ENCODE measurements around the gene EFCAB8. TPM values are rescaled to one million over a fixed set of nuclear protein-coding genes. Genes with fewer than 3 reads are reported as not detected.

EFCAB8 gene
- total and polyA plus RNA-seq, 11 donors, result 0.03 to 0.29 (median 0.08) TPM; not detected in 8

GRCh38 chr20:32963176-32963575, 104.5 kb downstream of the EFCAB8 start:
- TF ChIP-seq POLR2A (IDR thresholded peaks at IDR 0.05), result no peak
- no peak for TF ChIP-seq CTCF (IDR thresholded peaks at IDR 0.05)
- Histone ChIP-seq H3K36me3 (no peaks in the 10 kb centered on the region), H3K27ac (no peak overlapping the region), H3K4me1 (peaks cover 0 to 23% (median 0%) of the 10 kb centered on the region in 12 donors), H3K4me3 (no peak overlapping the region), H3K27me3 (peaks cover 0 to 7% (median 0%) of the 10 kb centered on the region in 9 donors), H3K9me3 (no peaks in the 10 kb centered on the region)
- WGBS, 4 donors, result 75 to 84% (median 80%) methylated on average over 4 to 5 of the region's 5 CpGs
- DNase-seq, result no peak
- no peak for ATAC-seq
- intact Hi-C loops (cut with DNase I), result no loop called here

DNA sequence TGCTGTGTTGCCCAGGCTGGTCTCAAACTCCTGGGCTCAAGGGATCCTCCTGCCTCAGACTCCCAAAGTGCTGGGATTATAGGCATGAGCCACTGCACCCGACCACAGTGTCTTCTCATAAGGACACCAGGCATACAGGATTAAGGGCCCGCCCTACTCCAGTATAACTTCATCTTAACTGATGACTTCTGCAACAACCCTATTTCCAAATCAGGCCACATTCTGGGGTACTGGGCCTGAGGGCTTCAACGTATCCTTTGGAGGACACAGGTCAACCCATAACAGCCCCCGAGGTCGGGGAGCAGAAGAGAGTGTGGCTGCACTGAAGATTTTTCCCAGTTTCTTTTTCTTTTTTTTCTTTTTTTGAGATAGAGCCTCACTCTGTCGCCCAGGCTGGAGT, 105.9 kb downstream of the EFCAB8 start:
- intact Hi-C loops (cut with DNase I), result no loop called here
- 84 to 95% (median 89%) methylated on average over 6 of the region's 6 CpGs for WGBS, 4 donors
- H3K36me3 ChIP-seq, result no peaks in the 10 kb centered on the region
- H3K27ac ChIP-seq, result no peak overlapping the region
- H3K9me3 ChIP-seq, result no peaks in the 10 kb centered on the region
- peaks cover 0 to 33% (median 0%) of the 10 kb centered on the region in 12 donors for H3K4me1 ChIP-seq
- TF ChIP-seq CTCF (IDR thresholded peaks at IDR 0.05), result no peak
- H3K4me3 ChIP-seq, result no peak overlapping the region
- ATAC-seq (no peak), DNase-seq (no peak)
- H3K27me3 ChIP-seq, result peaks cover 0 to 7% (median 0%) of the 10 kb centered on the region in 9 donors

GRCh38 chr20:32965115-32965514, 106.4 kb downstream of the EFCAB8 start:
- Histone ChIP-seq H3K27ac (no peak overlapping the region), H3K4me3 (no peak overlapping the region), H3K36me3 (no peaks in the 10 kb centered on the region), H3K4me1 (peaks cover 0 to 38% (median 0%) of the 10 kb centered on the region in 12 donors), H3K9me3 (no peaks in the 10 kb centered on the region), H3K27me3 (peaks cover 0 to 7% (median 0%) of the 10 kb centered on the region in 9 donors)
- DNase-seq, result no peak
- WGBS, 4 donors, result 69 to 85% (median 75%) methylated on average over 8 of the region's 8 CpGs
- no peak for TF ChIP-seq POLR2A (IDR thresholded peaks at IDR 0.05)
- no peak for TF ChIP-seq CTCF (IDR thresholded peaks at IDR 0.05)
- ATAC-seq, result no peak
- intact Hi-C loops (cut with DNase I), result no loop called here

DNA sequence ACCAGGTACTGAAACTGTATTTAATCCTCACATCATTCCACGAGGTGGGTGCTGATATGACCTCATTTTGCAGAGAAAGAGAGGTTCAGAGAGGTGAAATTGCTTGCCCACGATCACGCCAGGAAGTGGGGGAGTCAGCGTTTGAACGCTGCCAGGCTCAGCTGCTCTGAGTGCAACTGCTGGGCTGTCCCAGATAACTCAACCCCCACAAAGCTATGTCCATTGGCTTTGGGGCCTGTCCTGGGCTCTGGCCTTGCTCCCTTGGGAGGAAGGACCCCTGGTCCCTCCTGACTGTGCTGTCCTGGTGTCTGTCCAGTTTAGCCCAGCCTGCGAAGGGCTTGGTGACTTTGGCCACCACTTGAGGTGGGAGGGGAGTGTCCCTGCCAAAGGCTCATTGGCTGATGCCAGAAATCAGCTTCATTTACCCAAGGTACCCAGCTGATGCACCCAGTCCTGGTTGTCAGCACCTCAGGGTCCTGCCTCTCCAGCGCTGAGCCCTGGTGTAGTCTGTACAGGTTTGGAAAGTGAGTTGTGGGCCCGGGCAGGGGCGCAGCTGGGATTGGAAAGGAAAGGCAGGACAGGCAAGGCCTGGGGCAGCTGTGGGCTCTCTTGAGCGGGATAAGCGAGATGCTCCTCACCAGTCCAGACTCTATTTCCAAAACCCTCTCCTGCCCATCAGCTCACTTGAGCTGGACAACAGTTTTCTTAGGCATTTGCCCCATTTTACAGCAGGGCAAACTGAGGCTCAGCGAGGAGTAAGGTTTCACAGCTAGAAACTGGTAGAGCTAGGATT, 107.1 kb downstream of the EFCAB8 start:
- Histone ChIP-seq H3K9me3 (no peaks in the 10 kb centered on the region), H3K4me3 (no peak overlapping the region), H3K36me3 (no peaks in the 10 kb centered on the region), H3K27me3 (peaks cover 0 to 7% (median 0%) of the 10 kb centered on the region in 9 donors), H3K4me1 (peaks cover 0 to 44% (median 0%) of the 10 kb centered on the region in 12 donors), H3K27ac (no peak overlapping the region)
- DNase-seq (no peak), ATAC-seq (no peak)
- TF ChIP-seq CTCF (IDR thresholded peaks at IDR 0.05) (no peak), POLR2A (IDR thresholded peaks at IDR 0.05) (no peak)
- intact Hi-C loops (cut with DNase I), result no loop called here
- 71 to 82% (median 74%) methylated on average over 12 of the region's 12 CpGs for WGBS, 4 donors

Data from heart left ventricle (tissue), 16 donors.